GM19239 (cell line): ENCODE data around the gene RGPD6.
"Not testable (repeated sequence)": the region's sequence is repeated elsewhere in the genome, so short reads cannot be mapped to it uniquely, and the experiment has no call there.

Experiments used
- DNase-seq: peaks from one replicate; pipeline ENCODE4 v3.0.0; 2011; ENCODE audit warnings: low spot score; ENCODE audit not compliant: insufficient read length
- FAIRE-seq: peaks from 2 replicates; lab custom pipeline; 2011; peaks lifted over from hg19 to GRCh38; lab: Jason Lieb, UNC

RGPD6 gene

DNA sequence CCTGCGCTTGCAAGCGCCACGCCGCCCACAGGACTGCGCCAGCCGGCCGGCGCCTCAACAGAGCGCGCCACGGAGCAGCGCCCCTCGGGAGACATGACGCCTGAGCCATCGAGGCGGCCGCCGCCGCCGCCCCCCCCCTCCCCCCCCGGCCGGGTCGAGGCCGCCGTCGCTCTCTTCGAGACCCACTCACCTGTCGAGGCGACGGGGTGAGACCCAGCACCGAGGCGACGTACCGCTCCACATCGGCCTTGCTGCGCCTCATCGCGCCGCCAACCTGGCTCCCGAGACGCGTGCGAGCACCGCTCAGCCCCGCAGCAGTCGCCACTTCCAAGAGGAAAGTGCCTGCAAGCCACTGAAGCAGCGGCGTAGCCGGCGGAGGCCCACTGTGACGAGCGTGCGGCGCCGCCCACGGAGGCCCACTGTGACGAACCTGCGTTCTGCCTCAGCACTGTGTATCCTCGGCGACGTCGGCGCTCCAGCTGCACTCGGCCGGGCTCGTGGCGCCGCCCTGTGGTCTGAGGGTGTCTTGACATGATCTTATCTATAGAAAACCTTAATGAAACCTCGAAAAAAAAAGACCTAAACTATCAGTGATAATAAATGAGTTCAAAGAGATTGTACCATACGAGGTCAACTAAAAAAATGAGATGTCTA, at the start of gene RGPD6:
RGPD6 (minus strand) TSS at position 460 of the 654 bp plus-strand sequence; CDS start at position 262, 198 bp downstream.
- not testable (repeated sequence) for DNase-seq, FAIRE-seq

DNA sequence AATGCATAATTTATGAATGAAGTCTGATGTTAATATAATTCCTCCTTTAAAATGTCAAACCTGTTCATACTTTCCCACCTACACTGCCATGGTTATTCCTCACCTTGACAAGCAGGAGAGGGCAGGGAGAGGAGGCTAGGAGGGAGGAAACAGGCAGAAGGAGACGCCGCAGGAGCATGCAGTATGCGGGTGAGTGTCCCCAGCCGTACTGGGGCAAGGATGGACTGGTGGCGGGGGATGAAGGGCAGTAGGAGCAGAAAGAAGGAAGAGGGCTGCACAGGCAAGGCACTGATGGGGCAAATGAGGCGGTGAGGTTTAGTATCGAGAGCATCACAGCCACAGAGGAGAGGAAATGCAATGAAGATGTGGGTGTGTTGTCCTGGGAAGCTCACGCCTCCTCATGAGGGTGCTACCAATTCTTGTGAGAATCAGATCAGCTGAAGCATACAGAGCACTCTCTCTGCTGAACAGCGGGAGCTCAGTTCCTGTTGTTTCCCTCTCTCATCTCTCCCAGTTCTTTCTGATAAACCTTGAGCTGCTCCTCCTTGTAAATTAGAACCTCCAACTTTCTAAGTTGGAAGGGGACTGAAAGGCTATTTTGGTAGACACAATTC, 42.4 kb upstream of the RGPD6 start:
- DNase-seq, FAIRE-seq: not testable (repeated sequence)

DNA sequence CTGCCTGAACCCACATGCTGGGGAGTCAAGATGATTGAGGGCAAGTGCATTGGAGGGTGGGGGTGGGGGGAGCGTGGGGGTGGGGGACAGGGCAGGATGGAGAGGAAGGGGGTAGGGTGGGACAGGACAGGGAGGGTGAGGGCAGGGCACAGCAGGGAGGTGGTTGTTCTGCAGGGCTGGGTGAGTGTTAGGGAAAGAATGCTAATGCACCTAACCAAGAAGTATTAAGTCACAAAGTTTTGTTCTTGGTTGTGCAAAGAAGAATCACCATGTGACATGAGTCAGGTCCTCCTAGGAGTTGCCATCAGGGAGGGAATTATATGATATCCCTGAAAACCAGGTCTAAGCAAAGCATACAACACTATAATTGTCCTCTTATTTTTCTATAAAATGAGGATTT, 36.9 kb upstream of the RGPD6 start:
- FAIRE-seq, DNase-seq: not testable (repeated sequence)

DNA sequence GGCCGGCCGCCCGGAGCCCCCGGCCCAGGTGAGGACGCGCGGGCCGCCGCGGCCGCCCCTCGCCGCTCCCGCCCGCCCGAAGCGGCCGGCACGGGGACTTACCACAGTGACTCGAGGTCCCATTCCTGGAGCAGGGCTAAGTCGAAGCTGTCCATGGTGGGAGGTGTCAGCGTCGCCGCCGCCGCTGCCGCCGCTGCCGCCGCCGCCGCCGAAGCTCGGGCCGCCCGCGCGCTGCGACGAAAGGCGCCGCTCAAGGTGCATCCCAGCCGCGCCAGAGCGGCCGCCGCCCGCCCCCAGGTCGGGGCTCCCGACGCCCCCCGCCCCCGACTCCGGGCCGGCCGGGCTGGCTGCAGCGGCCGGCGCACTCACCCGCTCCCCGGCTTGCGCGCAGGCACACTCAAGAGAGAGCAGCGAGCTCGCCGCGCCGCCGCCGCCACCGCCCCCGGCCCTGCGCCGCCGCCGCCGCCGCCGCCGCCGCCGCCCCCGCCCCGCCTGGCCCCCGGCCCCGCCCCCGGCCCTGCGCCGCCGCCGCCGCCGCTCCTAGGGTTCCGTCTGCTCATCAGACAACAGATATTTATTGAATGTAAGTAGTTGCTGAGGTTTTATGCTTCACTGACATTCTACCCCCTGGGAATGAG, 33.7 kb upstream of the RGPD6 start:
- not testable (repeated sequence) for FAIRE-seq

DNA sequence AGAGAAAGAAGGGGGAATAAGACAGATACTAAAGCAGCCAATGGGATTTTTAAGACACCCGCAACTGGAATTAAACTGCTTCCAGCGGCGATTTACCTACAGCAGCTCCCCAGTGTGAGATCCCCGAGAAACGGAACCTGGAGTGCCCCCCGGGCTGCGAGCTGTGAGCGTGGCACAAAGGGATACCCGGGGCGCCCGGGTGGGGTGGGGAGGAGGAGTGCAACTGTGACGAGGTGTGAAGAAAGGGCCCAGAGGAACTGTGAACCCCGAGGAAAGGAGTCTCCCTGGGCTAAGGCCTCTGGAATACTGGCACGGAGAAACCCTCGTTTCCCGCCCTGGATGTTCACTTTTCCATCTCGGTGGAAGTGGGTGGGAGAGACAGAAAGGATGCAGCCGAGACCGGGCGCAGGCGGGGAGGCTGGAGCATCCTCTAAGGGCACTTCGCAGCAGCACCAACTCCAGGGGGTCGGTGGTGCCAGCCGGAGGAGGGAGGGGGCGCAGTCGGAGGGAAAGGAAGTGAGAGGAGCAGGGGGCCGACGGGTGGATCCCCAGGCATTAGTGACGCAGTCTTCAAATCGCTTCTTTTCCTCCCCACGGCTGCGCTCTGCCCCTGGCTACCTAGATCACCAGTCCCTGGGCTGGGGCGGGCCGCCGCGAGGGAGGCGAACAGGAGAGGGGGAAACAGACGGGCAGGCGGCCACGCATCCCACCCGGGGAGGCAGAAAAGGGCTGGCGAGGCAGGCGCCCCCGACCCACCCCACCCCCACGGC, 33.0 kb upstream of the RGPD6 start:
- not testable (repeated sequence) for DNase-seq, FAIRE-seq

More for the DNA sequence above, 33.7 kb upstream of the RGPD6 start:
- DNase-seq, result not testable (repeated sequence)

DNA sequence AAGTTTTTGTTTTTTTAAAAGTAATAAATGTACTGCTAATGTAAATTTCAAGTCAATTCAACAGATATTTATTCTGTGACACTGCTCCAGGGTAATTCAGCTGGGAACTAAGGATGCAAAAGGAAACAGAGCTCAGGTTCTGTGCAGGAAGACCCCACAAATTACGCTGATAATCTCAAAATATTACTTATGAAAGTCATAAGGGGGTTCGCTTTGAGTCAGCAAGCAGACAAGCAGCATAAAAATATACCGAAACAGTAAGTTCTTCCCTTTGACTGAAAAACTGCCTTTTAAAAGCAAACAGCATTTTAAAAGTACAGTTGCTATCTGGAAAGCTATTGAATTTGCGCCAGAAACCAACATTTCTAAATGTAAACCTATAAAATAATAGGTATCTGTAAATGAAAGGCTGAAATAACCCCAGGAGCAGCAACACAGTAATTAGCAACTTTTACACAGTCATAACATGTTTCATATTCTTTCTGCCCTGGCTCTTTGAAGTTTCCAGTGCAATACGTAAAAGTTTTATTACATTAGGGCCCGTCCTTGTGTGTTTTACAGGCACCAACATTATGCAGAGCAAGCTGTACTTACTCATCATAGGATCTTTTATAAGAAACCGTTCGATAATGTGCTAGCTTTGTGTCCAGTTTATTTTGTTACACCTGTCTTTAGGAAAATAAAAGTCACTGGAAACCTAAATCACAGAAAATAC, 31.9 kb upstream of the RGPD6 start:
- not testable (repeated sequence) for FAIRE-seq

DNA sequence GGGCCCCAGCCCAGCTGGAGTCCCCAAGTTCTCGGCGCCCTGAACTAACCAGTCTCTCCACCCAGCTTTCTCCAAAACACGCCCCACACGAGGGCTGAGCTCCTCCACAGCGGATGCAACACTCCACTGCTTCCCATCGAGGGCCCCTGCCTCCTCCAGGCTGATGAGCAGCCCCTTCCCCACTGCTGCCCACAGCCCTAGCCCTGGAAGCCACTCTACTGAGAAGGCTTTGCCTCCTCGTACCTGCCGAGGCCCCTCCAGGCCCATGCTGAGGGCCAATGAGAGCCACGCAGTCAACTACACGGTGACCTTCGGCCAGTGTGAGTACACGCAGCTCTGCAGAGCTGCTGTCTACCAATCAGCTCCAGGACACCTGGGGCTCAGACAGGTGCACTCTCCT, 28.0 kb upstream of the RGPD6 start:
- FAIRE-seq, DNase-seq: not testable (repeated sequence)

More for the DNA sequence above, 31.9 kb upstream of the RGPD6 start:
- DNase-seq, result not testable (repeated sequence)

DNA sequence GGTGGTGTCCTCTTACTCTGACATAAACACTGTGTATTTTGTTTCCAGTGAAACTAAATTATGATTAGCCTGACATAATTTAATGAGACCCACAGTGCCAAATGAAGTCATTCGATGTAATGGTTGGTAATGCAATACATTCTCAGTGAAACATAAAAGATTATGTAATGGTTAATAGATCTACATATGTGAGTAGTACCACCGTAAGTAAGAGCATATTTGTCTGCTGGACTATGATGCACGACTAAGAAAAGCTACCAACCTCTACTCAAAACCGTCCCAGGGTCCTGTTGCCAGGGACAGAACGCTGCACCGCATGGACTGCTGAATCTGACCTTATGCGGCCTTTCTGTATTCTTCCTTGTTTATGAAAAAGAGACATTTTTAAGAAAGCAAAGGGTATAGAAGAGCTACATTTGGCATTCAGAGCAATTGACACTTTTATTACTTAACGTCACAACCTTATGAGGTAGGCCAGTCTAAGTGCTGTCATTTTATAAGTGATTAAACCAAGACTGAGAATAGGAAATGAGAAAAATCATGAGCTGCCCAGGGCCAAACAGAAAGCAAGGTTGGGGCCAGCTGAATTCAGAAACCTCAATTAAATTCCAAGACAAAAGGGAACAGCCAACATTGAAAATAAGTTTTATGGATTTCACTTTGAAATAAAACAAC, 27.0 kb upstream of the RGPD6 start:
- not testable (repeated sequence) for DNase-seq, FAIRE-seq

DNA sequence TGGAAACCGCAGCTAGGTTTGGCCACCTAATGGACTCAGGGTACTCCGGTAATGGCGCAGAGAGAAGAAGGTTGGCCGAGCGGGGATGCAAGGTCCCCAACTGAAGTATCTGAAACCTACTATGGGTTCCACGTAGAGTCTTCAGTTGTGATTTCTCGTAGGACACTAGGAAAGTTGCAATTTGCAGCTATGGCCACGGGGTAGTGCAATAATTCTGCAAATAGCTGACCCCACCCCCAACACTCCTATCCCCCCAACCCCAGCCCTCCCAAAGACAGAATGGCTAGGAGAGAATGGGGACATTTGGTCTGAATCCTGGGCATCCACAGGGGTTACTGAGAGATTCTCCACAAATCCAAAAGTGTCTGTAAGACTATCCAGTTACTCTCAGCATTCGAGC, 25.1 kb upstream of the RGPD6 start:
- FAIRE-seq, DNase-seq: not testable (repeated sequence)

DNA sequence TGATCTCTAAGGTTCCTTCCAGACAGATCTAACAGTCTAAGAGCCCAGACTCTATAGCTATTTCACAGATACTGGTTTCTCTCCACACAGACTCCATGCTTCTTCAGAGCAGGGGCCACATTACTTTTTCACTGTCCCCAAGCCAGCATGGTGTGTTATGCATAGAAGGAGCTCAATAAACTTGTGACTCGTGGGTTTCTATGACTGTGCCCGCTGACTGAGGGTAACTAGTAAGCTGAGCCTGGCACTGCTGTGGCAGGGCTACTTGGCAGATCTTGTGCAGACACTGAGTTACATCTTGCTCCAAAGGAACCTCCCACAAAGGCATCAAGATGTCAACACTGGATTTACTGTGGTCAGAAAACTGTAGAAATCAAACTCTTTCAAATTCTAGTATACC, 15.0 kb upstream of the RGPD6 start:
- not testable (repeated sequence) for DNase-seq, FAIRE-seq

DNA sequence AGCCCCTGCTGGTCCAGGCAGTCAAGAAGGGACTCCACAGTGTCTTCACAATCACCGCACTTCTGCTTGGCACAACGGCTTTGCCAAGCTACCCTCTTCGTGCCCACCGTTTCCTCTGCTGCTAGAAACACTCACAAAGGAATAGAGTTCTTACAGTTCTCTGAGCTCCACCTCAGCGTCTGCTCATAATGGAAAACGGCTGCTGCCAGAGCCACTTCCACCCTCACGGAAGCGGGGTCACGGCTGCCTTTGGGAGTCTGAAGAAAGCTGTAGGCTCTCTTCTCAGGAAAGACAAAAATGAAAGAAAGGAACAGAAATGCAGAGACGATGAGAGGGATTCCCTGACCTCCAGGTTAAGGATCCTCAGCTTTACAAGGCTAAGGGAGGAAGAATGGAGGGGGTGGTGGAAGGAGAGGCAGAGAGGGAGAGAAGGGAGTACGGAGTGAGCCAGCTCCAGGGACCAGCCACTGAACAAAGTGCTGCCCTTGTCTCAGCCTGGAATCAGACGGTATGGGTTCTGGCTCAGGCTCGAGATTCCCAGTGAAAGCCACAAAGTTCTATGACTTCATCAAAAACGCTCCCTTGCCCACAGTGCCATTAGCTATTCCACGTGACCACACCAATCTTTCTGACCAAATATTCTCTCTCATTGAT, 12.8 kb upstream of the RGPD6 start:
- FAIRE-seq, DNase-seq: not testable (repeated sequence)

DNA sequence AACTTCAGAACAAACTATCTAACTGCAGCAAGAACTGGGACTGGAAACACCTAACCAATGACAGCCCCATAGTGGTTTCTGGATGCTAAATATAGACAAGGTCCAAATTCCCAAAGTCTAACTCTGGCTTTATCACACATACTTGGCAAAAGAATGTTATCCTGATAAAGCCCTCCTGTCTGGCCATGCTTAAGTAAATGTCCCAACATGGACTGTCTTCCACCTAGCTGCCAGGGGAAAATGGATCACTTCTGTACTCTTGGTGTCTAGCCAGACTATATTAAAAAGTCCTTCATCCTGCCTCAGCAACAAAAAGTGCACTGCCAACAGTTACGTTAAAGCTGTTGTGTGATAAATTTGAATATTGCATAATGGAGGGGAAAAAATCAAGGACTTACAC, 11.5 kb upstream of the RGPD6 start:
- not testable (repeated sequence) for DNase-seq, FAIRE-seq

DNA sequence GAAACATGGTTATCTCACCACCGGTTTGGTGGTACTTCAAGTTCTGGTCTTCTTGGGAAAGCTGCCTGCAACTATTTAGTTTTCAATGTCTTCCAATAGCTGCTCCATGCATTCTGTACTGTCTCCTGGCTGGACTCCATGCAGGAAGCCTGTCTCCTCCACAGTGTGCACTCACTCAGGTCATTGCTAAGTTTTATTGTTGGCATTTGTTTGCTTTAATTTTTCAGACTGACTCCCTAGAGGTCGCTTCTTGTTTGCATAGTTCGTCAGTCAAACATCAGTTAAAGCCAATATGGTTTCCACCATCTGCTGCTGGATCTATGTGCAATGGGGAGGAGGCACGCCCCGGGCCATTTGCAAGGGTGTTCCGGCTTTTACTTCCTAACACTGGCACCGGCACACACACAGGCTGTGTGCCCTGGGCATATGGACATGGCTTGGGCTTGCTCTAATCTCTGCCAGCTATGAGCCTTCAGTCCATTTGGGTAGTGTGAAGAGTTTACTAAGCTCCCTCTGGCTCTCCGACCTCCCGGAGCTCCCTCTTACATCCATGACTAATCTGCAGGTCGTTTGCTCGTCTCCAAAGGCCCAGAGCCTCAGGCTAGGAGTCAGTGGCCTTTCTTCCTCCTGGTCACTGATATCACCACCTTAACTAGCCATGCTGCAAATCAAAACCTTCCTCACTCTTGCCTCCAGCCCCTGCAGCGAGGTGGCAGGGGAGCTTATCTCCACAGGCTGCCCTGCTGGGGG, 2.4 kb upstream of the RGPD6 start:
- not testable (repeated sequence) for DNase-seq, FAIRE-seq

DNA sequence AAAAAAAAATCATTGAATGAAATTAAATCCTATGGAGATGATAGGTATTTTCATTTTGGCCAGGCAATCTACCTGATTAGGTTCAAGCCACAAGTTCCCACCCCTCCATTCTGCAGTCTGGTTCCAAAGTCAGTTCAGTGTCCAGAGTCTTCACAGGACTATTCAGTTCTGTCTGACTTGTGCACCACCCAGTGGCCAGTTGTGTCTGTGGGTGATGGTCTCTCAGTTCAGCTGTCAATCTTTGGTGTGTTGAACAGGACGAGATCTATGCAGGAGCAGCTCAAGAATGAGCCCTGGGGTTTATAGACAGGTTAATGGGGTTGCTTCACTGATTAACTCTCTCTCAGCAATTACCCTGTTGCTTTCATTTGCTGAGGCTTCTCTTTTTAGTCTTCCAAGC, 1.4 kb upstream of the RGPD6 start:
- FAIRE-seq, DNase-seq: not testable (repeated sequence)

DNA sequence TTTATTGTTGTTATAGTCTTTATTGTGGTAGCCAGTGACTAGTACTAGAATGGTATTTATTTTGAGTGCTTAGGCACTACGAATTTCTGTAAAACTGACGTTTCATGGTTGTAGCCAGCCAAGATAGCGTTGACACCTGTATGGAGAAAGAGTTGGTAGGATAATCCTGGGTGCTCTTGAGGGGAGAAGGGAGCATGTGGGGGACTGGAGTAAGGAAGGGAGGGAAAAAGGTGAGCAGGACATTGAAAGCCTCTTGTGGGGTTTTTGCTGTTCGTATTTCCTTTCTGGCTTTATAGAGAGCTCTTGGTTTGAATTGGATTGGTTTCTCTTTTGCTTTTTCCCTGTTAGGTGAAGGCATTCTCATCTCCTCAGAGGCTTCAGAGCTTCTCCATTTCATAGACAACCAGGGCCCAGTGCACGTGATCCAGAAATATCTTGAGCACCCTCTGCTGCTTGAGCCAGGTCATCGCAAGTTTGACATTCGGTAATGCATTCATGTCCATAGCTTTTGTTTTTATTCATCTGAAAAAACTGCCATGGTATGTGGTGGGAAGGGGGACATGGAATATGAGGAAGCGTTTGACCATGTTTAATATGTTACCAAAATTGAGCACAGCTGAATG, 77.2 kb downstream of the RGPD6 start:
- DNase-seq, FAIRE-seq: not testable (repeated sequence)

DNA sequence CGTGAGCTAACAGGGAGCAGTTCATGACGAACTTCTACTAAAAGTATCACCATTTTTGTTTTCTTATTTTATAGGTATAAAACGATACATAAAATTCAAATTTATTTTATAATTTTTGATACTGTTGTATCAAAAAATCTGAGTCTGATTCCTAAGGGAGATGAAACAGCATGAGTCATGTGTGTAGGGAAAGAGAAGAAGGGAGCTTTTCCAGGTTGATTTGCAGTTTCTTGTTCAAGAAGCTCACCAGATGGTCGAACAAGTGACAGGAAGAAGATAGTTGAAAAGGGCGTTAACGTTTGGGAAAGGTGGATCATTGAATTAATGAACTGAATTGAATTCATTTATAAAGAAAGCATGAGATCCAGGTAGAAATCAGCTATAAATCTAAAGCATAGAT, 81.0 kb downstream of the RGPD6 start:
- FAIRE-seq, DNase-seq: not testable (repeated sequence)

DNA sequence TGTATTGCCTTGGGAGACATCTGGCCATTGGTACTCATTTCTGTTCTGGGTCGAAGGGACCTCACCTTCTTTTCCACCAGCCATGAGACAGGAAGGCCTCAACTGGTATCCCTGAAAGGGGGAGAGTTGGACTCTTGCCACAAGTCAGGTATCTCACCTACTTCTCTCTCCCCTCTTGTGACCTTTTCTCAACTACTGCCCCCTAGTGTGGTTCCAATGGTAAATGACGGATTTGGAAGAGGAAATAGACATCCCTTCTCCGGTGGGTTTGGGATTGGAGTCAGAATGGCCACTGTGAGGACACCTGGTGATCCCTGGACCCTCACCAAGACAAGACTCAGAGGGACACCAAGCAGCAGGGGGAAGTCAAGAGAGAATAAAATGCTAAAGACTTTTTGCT, 82.5 kb downstream of the RGPD6 start:
- DNase-seq, FAIRE-seq: not testable (repeated sequence)
